ENCODE measurements around the gene TMEM132D.

The TMEM132D gene

DNA sequence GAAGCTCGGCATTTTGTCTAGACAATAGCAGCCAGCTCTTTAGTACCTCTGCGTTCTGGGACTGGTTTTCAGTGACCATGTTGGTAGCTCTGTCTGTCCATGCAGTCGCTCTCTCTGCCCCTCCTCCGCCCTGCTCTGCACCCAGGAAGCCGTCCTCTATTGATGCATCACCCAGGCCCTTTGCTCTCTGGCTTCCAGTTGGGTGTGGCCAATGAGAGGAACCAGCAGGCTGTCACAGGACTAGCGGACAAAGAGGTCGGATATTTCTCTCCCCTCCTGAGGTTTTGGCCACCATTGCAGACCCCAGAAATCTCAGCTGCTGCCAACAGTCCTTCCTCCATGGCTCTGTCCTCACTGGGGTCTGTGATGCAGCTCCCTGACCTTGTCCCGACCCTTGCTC, 180.6 kb downstream of the TMEM132D start:
- H3K9ac ChIP-seq (ENCODE audit: low read length), result no peak overlapping the region
- H3K4me3 ChIP-seq (ENCODE audit: insufficient read depth, low read length, poor library complexity, severe bottlenecking), result no peak overlapping the region
- H3K9me3 ChIP-seq (ENCODE audit: insufficient read depth, low read length), result no peaks in the 10 kb centered on the region
- no peak overlapping the region for H2AFZ ChIP-seq (ENCODE audit: low read depth, low read length, severe bottlenecking)
- H3K27ac ChIP-seq (ENCODE audit: low read depth, low read length), result no peak overlapping the region
- H3K4me2 ChIP-seq (ENCODE audit: low read depth, low read length, poor library complexity, severe bottlenecking), result no peak overlapping the region
- no peaks in the 10 kb centered on the region for H4K20me1 ChIP-seq (ENCODE audit: low read depth, low read length)
- no peaks in the 10 kb centered on the region for H3K79me2 ChIP-seq (ENCODE audit: insufficient read depth, low read length)
- H3K36me3 ChIP-seq (ENCODE audit: low read length), result no peaks in the 10 kb centered on the region
- no peak for TF ChIP-seq EZH2phosphoT487 (conservative IDR thresholded peaks at IDR 0.05; ENCODE audit: low read length)
- TF ChIP-seq, protein P1, sequence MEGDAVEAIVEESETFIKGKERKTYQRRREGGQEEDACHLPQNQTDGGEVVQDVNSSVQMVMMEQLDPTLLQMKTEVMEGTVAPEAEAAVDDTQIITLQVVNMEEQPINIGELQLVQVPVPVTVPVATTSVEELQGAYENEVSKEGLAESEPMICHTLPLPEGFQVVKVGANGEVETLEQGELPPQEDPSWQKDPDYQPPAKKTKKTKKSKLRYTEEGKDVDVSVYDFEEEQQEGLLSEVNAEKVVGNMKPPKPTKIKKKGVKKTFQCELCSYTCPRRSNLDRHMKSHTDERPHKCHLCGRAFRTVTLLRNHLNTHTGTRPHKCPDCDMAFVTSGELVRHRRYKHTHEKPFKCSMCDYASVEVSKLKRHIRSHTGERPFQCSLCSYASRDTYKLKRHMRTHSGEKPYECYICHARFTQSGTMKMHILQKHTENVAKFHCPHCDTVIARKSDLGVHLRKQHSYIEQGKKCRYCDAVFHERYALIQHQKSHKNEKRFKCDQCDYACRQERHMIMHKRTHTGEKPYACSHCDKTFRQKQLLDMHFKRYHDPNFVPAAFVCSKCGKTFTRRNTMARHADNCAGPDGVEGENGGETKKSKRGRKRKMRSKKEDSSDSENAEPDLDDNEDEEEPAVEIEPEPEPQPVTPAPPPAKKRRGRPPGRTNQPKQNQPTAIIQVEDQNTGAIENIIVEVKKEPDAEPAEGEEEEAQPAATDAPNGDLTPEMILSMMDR (IDR thresholded peaks at IDR 0.05; ENCODE audit: insufficient read depth, low read length, poor library complexity, severe bottlenecking), result no peak
- H3K9me2 ChIP-seq (replicated peaks; ENCODE audit: insufficient read depth, low read length), result 0 out of 2 replicates have a peak, but pooled peaks cover 5% of the 10 kb centered on the region
- H3F3A ChIP-seq (ENCODE audit: insufficient read depth), result no peaks in the 10 kb centered on the region
- H3K27me3 ChIP-seq (ENCODE audit: low read length), result no peaks in the 10 kb centered on the region

DNA sequence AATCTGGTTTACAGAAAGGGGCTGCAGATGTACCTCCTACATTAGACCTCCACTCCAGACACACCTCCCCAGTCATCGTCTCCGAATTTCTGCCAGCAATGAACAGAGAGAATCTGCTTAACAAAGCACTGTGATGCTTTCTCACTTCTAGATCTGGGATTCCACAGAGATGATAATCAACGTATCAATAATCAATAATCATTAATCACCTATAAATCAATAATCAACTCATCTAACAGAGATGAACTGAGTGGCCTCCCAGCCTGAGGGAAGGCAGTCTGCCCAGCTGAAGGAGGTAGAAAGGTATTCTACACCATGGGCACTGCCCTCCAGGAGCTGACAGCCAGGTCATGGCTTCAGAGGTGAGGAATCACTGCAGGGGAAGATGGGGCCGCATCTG, 183.2 kb downstream of the TMEM132D start:
- Histone ChIP-seq H3K36me3 (ENCODE audit: low read length) (no peaks in the 10 kb centered on the region), H3K4me2 (ENCODE audit: low read depth, low read length, poor library complexity, severe bottlenecking) (no peak overlapping the region), H3K79me2 (ENCODE audit: insufficient read depth, low read length) (no peaks in the 10 kb centered on the region), H3K9me3 (ENCODE audit: insufficient read depth, low read length) (no peaks in the 10 kb centered on the region), H3K9me2 (replicated peaks; ENCODE audit: insufficient read depth, low read length) (0 out of 2 replicates have a peak, but pooled peaks cover 5% of the 10 kb centered on the region), H3K27ac (ENCODE audit: low read depth, low read length) (no peak overlapping the region), H3K9ac (ENCODE audit: low read length) (no peak overlapping the region), H3F3A (ENCODE audit: insufficient read depth) (no peaks in the 10 kb centered on the region), H3K4me3 (ENCODE audit: insufficient read depth, low read length, poor library complexity, severe bottlenecking) (no peak overlapping the region), H4K20me1 (ENCODE audit: low read depth, low read length) (no peaks in the 10 kb centered on the region), H2AFZ (ENCODE audit: low read depth, low read length, severe bottlenecking) (no peak overlapping the region), H3K27me3 (ENCODE audit: low read length) (no peaks in the 10 kb centered on the region)
- TF ChIP-seq, protein P1 (IDR thresholded peaks at IDR 0.05; ENCODE audit: insufficient read depth, low read length, poor library complexity, severe bottlenecking), result no peak
- TF ChIP-seq EZH2phosphoT487 (conservative IDR thresholded peaks at IDR 0.05; ENCODE audit: low read length), result no peak

DNA sequence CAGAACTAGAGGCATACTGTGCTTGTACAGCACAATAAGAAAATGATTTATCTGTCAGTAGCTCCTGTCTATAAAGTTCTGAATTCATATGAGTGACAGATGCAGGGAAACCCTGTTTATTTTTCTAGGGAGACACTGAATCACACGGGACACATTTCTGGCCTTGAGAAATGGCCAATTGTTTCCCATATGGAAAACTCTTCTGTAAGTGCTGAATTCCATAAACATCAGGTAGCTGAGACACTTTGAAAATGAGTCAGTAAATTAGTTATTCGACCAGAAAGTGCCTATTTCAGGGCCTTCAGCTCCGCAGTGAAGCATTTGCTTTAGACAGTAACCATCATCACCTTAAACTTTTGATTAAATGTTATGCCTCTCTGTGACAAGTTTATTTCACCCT, 184.4 kb downstream of the TMEM132D start:
- Histone ChIP-seq H3K9me3 (ENCODE audit: insufficient read depth, low read length) (no peaks in the 10 kb centered on the region), H3K27ac (ENCODE audit: low read depth, low read length) (no peak overlapping the region), H3K9me2 (replicated peaks; ENCODE audit: insufficient read depth, low read length) (0 out of 2 replicates have a peak, but pooled peaks cover 5% of the 10 kb centered on the region), H4K20me1 (ENCODE audit: low read depth, low read length) (no peaks in the 10 kb centered on the region), H3K9ac (ENCODE audit: low read length) (no peak overlapping the region), H3K79me2 (ENCODE audit: insufficient read depth, low read length) (no peaks in the 10 kb centered on the region), H3K4me2 (ENCODE audit: low read depth, low read length, poor library complexity, severe bottlenecking) (no peak overlapping the region), H3K36me3 (ENCODE audit: low read length) (no peaks in the 10 kb centered on the region), H3K27me3 (ENCODE audit: low read length) (no peaks in the 10 kb centered on the region), H2AFZ (ENCODE audit: low read depth, low read length, severe bottlenecking) (no peak overlapping the region), H3F3A (ENCODE audit: insufficient read depth) (no peaks in the 10 kb centered on the region), H3K4me3 (ENCODE audit: insufficient read depth, low read length, poor library complexity, severe bottlenecking) (no peak overlapping the region)
- no peak for TF ChIP-seq EZH2phosphoT487 (conservative IDR thresholded peaks at IDR 0.05; ENCODE audit: low read length)
- TF ChIP-seq, protein P1 (IDR thresholded peaks at IDR 0.05; ENCODE audit: insufficient read depth, low read length, poor library complexity, severe bottlenecking), result no peak

All from SU-DHL-6 (cell line).